GM19372 (cell line): Measurements from ENCODE around the gene ZDHHC4.

Experiments used
- ATAC-seq: cut with Tn5 transposase; IDR thresholded peaks from one replicate; pipeline ENCODE4 v1.9.1; 2021; ENCODE audit warnings: mild to moderate bottlenecking, low read depth, moderate library complexity; ENCODE audit not compliant: unreplicated experiment

Gene ZDHHC4

GRCh38 chr7:6604458-6604857 lies 27.2 kb downstream of the ZDHHC4 start:
- ATAC-seq: no peak

- no peak for ATAC-seq
Observed at GRCh38 chr7:6606866-6607583, 29.8 kb downstream of the ZDHHC4 start.

GRCh38 chr7:6607651-6608051 lies 30.4 kb downstream of the ZDHHC4 start:
- no peak for ATAC-seq

- no peak for ATAC-seq
Observed at GRCh38 chr7:6608081-6608480, 30.8 kb downstream of the ZDHHC4 start.

- ATAC-seq: no peak
Observed at GRCh38 chr7:6608794-6609193, 31.5 kb downstream of the ZDHHC4 start.

GRCh38 chr7:6612819-6613218 lies 35.6 kb downstream of the ZDHHC4 start:
- ATAC-seq: no peak

GRCh38 chr7:6613706-6614105 lies 36.5 kb downstream of the ZDHHC4 start:
- ATAC-seq: no peak

GRCh38 chr7:6614953-6615722 lies 37.9 kb downstream of the ZDHHC4 start, which contains the start of gene ZNF853:
Gene ZNF853 (plus strand): TSS chr7:6615610. CDS start chr7:6616175, 565 bp downstream.
- ATAC-seq: no peak

GRCh38 chr7:6615723-6616555 lies 38.7 kb downstream of the ZDHHC4 start:
- no peak for ATAC-seq

GRCh38 chr7:6616854-6617643 lies 39.8 kb downstream of the ZDHHC4 start:
- no peak for ATAC-seq

GRCh38 chr7:6618621-6619020 lies 41.4 kb downstream of the ZDHHC4 start:
- ATAC-seq: no peak

- no peak for ATAC-seq
Observed at GRCh38 chr7:6619961-6620360, 42.7 kb downstream of the ZDHHC4 start.

- ATAC-seq: no peak
Observed at GRCh38 chr7:6621195-6622133, 44.2 kb downstream of the ZDHHC4 start.

- ATAC-seq: no peak
Observed at GRCh38 chr7:6622134-6622710, 45.0 kb downstream of the ZDHHC4 start.

- no peak for ATAC-seq
Observed at GRCh38 chr7:6623589-6624245, 46.5 kb downstream of the ZDHHC4 start.

GRCh38 chr7:6624246-6624611 lies 47.0 kb downstream of the ZDHHC4 start:
- ATAC-seq: no peak

- ATAC-seq: no peak
Observed at GRCh38 chr7:6628045-6628444, 50.8 kb downstream of the ZDHHC4 start.
